MCF 10A (cell line): ENCODE measurements around the gene H1-8. TPM values are rescaled to one million over a fixed set of nuclear protein-coding genes. Genes with fewer than 3 reads are reported as not detected.

ENCODE experiments used
- BruUV-seq: library from RNA; stranded (reverse); fragments of 400-500 nt; replicated peaks from 2 replicates; lab custom pipeline; 2021; lab: Mats Ljungman, UMichigan
- CTCF ChIA-PET: fragments of 300-600 bp; sonication (Branson Sonifier 250); formaldehyde crosslinking; extraction: SDS; loops from one replicate; lab custom pipeline; 2021; ENCODE audit warnings: antibody characterized with exemption, inconsistent platforms; lab: Yijun Ruan, JAX
- POLR2A ChIA-PET: fragments of 300-600, 350-650 bp; sonication (Branson Sonifier 250); formaldehyde crosslinking; extraction: SDS; loops from one replicate; lab custom pipeline; 2020; ENCODE audit warnings: antibody characterized with exemption, inconsistent platforms; lab: Yijun Ruan, JAX
- DNase-seq: peaks from one replicate; pipeline ENCODE4 v3.0.0-alpha.2; 2018; ENCODE audit not compliant: unreplicated experiment
- H3K27ac Mint-ChIP-seq: one replicate; pipeline ENCODE4 v1.8.0; 2022; ENCODE audit warnings: mild to moderate bottlenecking, low read depth, mixed read lengths; ENCODE audit not compliant: unreplicated experiment
- H3K27me3 Mint-ChIP-seq: one replicate; pipeline ENCODE4 v1.8.0; 2022; ENCODE audit warnings: mixed read lengths; ENCODE audit not compliant: insufficient read depth, unreplicated experiment
- H3K36me3 Mint-ChIP-seq: one replicate; pipeline ENCODE4 v1.8.0; 2022; ENCODE audit warnings: mild to moderate bottlenecking, moderate library complexity, mixed read lengths; ENCODE audit not compliant: insufficient read depth, unreplicated experiment
- H3K4me1 Mint-ChIP-seq: one replicate; pipeline ENCODE4 v1.8.0; 2022; ENCODE audit warnings: mixed read lengths; ENCODE audit not compliant: insufficient read depth, unreplicated experiment
- H3K4me3 Mint-ChIP-seq: one replicate; pipeline ENCODE4 v1.8.0; 2022; ENCODE audit warnings: mild to moderate bottlenecking, moderate library complexity, mixed read lengths; ENCODE audit not compliant: unreplicated experiment
- H3K9me3 Mint-ChIP-seq: one replicate; pipeline ENCODE4 v1.8.0; 2022; ENCODE audit warnings: mixed read lengths; ENCODE audit not compliant: unreplicated experiment
- intact Hi-C: fragments of 100-400 bp; cut with micrococcal nuclease; formaldehyde crosslinking; loops from 2 replicates; pipeline ENCODE4 v1.14.1; 2022
- total RNA-seq: library from RNA; stranded (reverse); gene quantifications from 2 replicates; pipeline ENCODE4 v1.2.3, GENCODE V29; 2022
- TF ChIP-seq, protein P1 (sequence below): fragments of 200-600 bp; IDR thresholded peaks from one replicate; pipeline ENCODE4 v1.8.0; 2022; ENCODE audit warnings: antibody characterized with exemption, mild to moderate bottlenecking; ENCODE audit not compliant: unreplicated experiment

The H1-8 gene
- total RNA-seq, 1 experiment from 2014 or later, result not detected

DNA sequence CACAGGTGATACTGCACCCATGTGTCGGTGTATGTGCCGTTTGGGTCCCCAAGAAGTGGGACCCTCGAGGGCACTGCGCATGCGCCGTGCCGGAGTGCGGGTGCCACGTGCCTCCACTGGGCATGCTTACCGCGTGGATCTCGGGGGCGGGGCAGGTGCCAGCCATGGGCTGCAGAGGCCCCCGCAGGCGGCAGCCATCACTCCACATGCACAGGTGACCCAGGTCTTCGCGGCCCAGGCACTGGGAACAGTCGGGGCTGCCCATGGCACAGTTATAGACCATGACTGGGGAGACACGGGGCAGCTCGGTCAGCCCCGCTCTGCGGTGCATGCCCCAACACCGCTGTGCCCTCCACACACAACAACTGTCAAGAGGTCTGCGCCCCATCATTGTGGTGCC, 31.2 kb downstream of the H1-8 start:
- TF ChIP-seq, protein P1, sequence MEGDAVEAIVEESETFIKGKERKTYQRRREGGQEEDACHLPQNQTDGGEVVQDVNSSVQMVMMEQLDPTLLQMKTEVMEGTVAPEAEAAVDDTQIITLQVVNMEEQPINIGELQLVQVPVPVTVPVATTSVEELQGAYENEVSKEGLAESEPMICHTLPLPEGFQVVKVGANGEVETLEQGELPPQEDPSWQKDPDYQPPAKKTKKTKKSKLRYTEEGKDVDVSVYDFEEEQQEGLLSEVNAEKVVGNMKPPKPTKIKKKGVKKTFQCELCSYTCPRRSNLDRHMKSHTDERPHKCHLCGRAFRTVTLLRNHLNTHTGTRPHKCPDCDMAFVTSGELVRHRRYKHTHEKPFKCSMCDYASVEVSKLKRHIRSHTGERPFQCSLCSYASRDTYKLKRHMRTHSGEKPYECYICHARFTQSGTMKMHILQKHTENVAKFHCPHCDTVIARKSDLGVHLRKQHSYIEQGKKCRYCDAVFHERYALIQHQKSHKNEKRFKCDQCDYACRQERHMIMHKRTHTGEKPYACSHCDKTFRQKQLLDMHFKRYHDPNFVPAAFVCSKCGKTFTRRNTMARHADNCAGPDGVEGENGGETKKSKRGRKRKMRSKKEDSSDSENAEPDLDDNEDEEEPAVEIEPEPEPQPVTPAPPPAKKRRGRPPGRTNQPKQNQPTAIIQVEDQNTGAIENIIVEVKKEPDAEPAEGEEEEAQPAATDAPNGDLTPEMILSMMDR, result no peak
- H3K27ac Mint-ChIP-seq, result no peak overlapping the region
- H3K9me3 Mint-ChIP-seq, result no peaks in the 10 kb centered on the region
- no peaks in the 10 kb centered on the region for H3K4me1 Mint-ChIP-seq
- no peak overlapping the region for H3K4me3 Mint-ChIP-seq
- CTCF ChIA-PET, result interaction anchor here (0.7 kb wide), 1 partner anchor 604 kb away, joined by 4 read pairs; no protein-coding TSS in a partner anchor
- DNase-seq, result no peak
- intact Hi-C loops, result no loop called here
- no TSS peak for BruUV-seq
- no peaks in the 10 kb centered on the region for H3K27me3 Mint-ChIP-seq
- POLR2A ChIA-PET, result no interaction called here
- H3K36me3 Mint-ChIP-seq, result no peaks in the 10 kb centered on the region

DNA sequence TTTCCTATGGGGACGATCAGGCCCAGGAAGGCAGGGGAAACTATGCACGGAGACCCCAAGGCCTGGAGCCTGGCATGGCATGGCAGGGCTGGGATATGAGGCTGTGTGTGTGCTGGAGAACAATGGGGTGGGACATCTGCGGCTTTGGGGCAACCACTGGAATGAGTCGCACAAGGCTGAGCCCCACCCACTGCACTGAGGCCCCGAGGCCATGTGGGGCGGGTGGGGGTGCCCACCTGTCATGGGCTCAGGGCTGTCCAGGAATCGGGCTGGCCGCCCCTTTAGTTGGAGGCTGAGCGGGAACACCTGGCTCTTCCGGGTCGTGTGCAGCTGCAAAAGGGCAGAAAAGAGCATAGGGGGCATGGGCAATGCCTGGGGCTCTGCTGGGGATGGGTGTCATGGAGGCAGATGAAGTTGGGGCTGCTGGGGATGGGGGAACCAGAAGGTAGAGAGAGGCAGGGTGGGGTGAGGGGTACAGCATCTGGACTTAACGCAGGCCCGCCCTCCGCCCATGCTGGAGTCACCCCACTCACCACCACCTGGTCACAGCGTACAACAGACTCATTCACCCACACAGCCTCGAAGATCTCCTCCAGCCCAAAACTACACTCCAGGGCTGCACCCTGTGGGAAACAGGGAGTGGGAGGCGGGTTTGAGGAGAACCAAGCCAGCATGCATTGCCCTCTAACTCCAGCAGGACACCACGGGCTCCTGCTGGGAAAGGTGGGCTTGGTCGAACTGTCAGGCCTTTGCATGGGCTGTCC, 32.4 kb downstream of the H1-8 start:
- Mint-ChIP-seq H3K36me3 (no peaks in the 10 kb centered on the region), H3K27me3 (no peaks in the 10 kb centered on the region), H3K4me1 (no peaks in the 10 kb centered on the region), H3K27ac (no peak overlapping the region), H3K9me3 (no peaks in the 10 kb centered on the region), H3K4me3 (no peak overlapping the region)
- ChIA-PET CTCF (no interaction called here), POLR2A (no interaction called here)
- intact Hi-C loops, result no loop called here
- TF ChIP-seq, protein P1, result no peak
- no TSS peak for BruUV-seq
- no peak for DNase-seq

DNA sequence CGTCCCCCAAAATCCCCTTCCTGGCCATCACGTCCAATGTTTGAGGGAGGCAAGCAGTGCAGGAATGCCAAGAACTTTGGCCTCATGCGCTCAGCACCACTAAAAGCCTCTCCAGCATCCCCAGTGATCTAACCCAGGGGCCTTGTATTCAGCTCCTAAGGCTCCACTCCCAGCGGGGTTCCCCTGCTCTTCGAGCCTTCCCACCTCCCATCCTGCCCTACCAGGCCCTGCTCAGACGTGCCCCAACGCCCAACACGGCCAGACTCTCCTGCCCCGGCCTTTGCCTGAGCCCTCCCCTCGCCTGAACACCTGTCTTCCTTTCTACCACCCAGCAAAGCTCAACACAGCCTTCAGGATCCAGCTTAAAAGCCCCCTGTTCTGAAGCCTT, 33.0 kb downstream of the H1-8 start:
- no peak overlapping the region for H3K27ac Mint-ChIP-seq
- H3K4me1 Mint-ChIP-seq, result no peaks in the 10 kb centered on the region
- BruUV-seq, result no TSS peak
- H3K27me3 Mint-ChIP-seq, result no peaks in the 10 kb centered on the region
- H3K36me3 Mint-ChIP-seq, result no peaks in the 10 kb centered on the region
- no peaks in the 10 kb centered on the region for H3K9me3 Mint-ChIP-seq
- H3K4me3 Mint-ChIP-seq, result no peak overlapping the region
- POLR2A ChIA-PET, result no interaction called here
- no peak for DNase-seq
- TF ChIP-seq, protein P1, result no peak
- CTCF ChIA-PET, result interaction anchor here (0.6 kb wide), 1 partner anchor 13 kb away, joined by 3 read pairs; no protein-coding TSS in a partner anchor
- intact Hi-C loops, result no loop called here

DNA sequence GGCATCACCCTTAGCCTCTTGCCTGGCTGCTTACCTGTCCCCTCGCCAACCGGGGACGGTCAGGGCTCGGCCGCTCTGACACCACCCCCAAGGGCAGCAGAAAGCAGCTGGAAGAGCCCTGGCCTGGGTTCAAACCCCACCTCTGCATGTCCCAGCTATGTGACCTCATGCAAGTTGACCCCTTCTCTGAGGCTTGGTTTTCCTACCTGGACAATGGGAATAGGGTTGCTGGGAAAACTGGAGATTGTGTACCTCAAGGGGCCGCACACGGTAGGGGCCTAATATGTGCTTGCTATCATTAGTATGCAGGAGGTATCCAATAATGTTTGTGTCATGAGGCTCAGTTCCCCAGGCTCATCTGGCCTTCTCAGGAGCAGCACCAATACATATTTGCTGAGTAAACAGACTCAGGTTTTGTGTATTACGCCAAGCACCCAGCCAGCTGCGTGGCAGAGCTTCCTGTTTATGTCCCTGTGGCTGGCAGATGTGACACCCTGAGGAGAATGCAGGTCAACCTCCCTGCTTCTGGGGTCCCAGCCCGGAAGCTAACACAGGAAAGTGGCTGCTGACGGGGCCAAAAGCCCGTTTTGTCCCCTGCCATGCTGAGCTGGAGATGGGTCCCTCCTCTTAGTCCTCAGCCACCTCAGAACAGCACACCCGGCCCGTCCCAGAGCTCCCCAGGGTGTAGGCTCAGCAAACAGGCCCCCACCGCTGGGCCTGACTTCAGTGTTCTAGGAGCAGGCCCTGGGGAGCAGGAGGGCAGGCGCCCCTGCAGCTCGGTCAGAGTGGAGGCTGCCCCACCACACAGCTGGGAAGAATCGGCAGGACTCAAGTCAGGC, 33.8 kb downstream of the H1-8 start:
- no peak for DNase-seq
- ChIA-PET POLR2A (interaction anchor here (1.0 kb wide), 1 partner anchor 49 kb away, joined by 4 read pairs; no protein-coding TSS in a partner anchor), CTCF (interaction anchor here (0.6 kb wide), 2 partner anchors 13 to 53 kb away, joined by 3 read pairs; no protein-coding TSS in a partner anchor)
- TF ChIP-seq, protein P1, result no peak
- Mint-ChIP-seq H3K4me3 (no peak overlapping the region), H3K27ac (no peak overlapping the region), H3K4me1 (no peaks in the 10 kb centered on the region), H3K9me3 (no peaks in the 10 kb centered on the region), H3K36me3 (no peaks in the 10 kb centered on the region), H3K27me3 (no peaks in the 10 kb centered on the region)
- intact Hi-C loops, result no loop called here
- BruUV-seq, result no TSS peak
